Measurements from ENCODE around the gene FXYD2. TPM values are rescaled to one million over a fixed set of nuclear protein-coding genes. Genes with fewer than 3 reads are reported as not detected.
"Not testable (repeated sequence)": the region's sequence is repeated elsewhere in the genome, so short reads cannot be mapped to it uniquely, and the experiment has no call there.

The FXYD2 gene
- total and polyA plus RNA-seq, 2 of the 4 experiments (the other 2 are of a cell fraction) = 0.09 TPM; not detected in 1

- H3K4ac ChIP-seq (ENCODE audit: low read depth, low read length); H3K56ac ChIP-seq (ENCODE audit: extremely low read depth, insufficient read depth, low read length); H3K9ac ChIP-seq (ENCODE audit: low read depth, low read length); DNase-seq; H2AFZ ChIP-seq (replicated peaks; ENCODE audit: low read length, poor library complexity); H3K9me1 ChIP-seq (ENCODE audit: insufficient read depth, low read length); in situ Hi-C loops (cut with MboI; ENCODE audit: low sequenced_read_pairs); H3K23ac ChIP-seq (ENCODE audit: low read depth, low read length); H4K20me1 ChIP-seq (ENCODE audit: insufficient read depth, low read length); H3K18ac ChIP-seq (ENCODE audit: low read depth, low read length); H3K4me1 ChIP-seq (ENCODE audit: control insufficient read depth, insufficient read depth, low read length); H4K91ac ChIP-seq (ENCODE audit: insufficient read depth, low read depth, low read length); H3K79me1 ChIP-seq (ENCODE audit: low read depth in 1 of 2, low read length in 2 of 2); H2BK120ac ChIP-seq (ENCODE audit: low read depth, low read length); H4K8ac ChIP-seq (ENCODE audit: low read depth in 2 of 2, low read length in 2 of 2); H3K4me3 ChIP-seq (ENCODE audit: insufficient read depth, low read depth, low read length); POLR2A ChIA-PET (ENCODE audit: unreplicated experiment); H3K14ac ChIP-seq (replicated peaks; ENCODE audit: low read depth, low read length); H3K36me3 ChIP-seq (ENCODE audit: control insufficient read depth, insufficient read depth, low read length); H2AK9ac ChIP-seq (replicated peaks; ENCODE audit: low read depth, low read length, poor library complexity); H2AK5ac ChIP-seq (ENCODE audit: low read depth, low read length); H2BK5ac ChIP-seq (ENCODE audit: low read depth, low read length, poor library complexity, severe bottlenecking); dilution Hi-C loops (cut with HindIII; ENCODE audit: low sequenced_read_pairs, unreplicated experiment); H4K5ac ChIP-seq (ENCODE audit: low read depth, low read length); H2BK20ac ChIP-seq (ENCODE audit: low read depth, low read length); BruUV-seq (replicated peaks); H2BK15ac ChIP-seq (ENCODE audit: low read depth, low read length); ATAC-seq (ENCODE audit: low read depth); H3K4me2 ChIP-seq (ENCODE audit: low read depth, low read length); H3K27ac ChIP-seq (ENCODE audit: insufficient read depth, low read length); H3K9me3 ChIP-seq (ENCODE audit: control insufficient read depth, insufficient read depth, low read length); intact Hi-C loops (cut with micrococcal nuclease): not testable (repeated sequence)
- WGBS, 2 experiments (ENCODE audit: extremely low coverage in 2 of 2, insufficient read length in 1 of 2) = 86 to 100% methylated on average over 2 to 12 of the region's 12 CpGs
- CTCF ChIA-PET = interaction anchor here (3.2 kb wide), 1 partner anchor 137 kb away, joined by 23 read pairs; no protein-coding TSS in a partner anchor
- peaks cover 15% of the 10 kb centered on the region; the same call in 1 of the 2 replicates for H3K27me3 ChIP-seq (ENCODE audit: control insufficient read depth, insufficient read depth, low read length)
Observed at GRCh38 chr11:117810056-117810451, 14.5 kb downstream of the FXYD2 start.

Measured in IMR-90 (cell line).